SW480 (cell line): ENCODE results near the gene PALLD.
A peak's percentile ranks its signal among the peaks of the same experiment; 100 is the strongest.

Experiments
- DNase-seq: peaks from one replicate; pipeline ENCODE4 v3.0.0-alpha.2; 2016; ENCODE audit warnings: low spot score

Gene PALLD

GRCh38 chr4:168592676-168593075 lies 95.8 kb downstream of the PALLD start:
- DNase-seq: no peak

- DNase-seq: no peak
These were observed 96.5 kb downstream of the PALLD start for GRCh38 chr4:168593399-168593798.

DNA sequence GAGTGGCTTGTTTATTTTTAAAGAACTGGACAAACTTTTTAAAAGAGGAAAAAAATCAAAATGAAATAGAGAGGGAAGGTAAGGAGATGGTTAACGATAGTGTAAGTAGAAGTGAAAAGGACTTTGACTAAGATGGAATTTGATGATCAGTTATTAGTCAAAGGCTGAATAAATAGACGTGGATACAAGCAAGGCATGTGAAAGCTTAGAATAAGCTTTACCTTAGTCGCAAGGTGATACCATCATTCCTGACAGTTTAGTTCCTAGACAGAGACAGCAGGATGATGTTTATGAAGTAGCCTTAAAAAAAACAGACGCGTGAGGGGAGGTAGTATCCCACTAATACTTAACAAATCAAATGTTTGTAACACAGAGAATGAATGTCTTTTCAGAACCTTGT lies 97.3 kb downstream of the PALLD start:
- no peak for DNase-seq

DNA sequence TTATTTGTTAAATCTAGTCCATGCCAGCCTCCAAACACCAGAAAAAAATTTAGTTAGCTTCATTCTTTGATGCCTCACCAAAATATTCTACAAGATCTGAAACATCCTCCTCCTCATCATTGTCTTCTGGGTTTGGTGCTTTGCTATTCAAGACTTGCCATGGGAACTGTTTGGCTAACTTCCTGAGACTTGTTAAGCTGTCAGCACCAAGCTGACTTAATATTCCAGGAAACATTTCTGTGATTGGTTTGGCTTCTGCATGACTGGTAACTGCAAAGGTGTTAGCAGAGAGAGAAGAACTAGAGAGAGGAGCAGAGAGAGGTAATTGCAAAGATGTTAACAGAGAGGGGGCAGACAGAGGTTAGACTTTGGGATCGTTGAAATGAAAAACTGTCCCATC lies 101.3 kb downstream of the PALLD start:
- DNase-seq: no peak

- no peak for DNase-seq
These were observed 104.1 kb downstream of the PALLD start for GRCh38 chr4:168600796-168601583.

DNA sequence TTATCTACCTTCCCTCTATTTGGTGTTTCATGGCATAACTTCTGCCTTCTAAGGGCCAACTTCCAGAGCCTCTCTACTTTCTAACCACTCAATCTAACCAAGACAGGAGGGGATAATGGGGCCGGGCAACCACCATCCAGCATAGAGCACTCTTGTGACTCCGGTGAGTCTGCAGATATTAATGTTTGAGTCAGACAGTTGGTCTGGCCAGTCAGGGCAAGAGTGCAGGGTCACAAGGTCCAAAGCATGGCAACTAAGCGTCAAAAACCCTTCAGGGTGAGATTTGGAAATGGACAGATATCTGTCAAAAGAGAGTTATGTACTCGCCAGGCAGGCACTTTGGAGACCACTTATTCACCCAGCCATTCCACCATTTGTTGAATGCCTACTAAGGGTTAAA lies 105.0 kb downstream of the PALLD start:
- no peak for DNase-seq

DNA sequence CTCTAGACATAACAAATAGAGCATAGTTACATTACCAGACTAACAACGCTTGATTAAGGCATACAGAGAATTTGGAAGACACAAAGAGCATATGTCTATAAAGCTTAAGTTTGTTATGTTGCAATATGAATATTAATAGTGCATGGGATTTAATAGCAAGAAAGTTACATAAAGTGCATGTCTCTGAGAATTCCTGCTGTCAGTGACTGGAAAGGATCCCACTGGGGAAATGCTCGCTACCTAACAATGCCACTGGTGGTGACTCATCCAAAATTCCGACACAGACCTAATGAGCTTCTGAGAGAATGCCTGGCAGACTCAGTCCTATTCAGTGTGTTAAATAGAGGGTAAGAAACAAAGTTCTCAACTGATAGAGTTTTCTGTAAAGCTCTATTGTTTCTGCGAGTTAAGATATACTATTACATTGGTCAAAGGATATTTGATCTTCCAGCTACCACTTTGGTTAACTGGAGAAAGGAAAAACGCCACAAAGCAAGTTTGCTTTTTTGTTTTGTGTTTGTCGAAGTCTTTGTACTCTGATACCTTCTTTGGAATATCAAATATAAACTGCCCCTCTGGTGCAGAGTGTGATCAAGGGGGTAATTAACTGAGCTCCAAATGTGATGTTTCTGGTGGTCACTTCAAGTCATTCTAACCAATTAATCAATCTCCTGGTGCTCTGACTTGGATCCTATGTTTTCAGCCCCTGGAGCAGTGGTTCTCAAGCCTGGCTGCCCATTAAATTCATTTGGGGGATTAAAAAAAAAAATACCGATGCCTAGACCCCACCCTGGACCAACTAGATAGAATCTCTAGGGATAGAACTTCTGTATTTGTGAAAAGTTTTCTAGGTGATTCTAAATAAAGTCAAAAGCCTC lies 107.9 kb downstream of the PALLD start:
- peak; percentile 22 for DNase-seq

DNA sequence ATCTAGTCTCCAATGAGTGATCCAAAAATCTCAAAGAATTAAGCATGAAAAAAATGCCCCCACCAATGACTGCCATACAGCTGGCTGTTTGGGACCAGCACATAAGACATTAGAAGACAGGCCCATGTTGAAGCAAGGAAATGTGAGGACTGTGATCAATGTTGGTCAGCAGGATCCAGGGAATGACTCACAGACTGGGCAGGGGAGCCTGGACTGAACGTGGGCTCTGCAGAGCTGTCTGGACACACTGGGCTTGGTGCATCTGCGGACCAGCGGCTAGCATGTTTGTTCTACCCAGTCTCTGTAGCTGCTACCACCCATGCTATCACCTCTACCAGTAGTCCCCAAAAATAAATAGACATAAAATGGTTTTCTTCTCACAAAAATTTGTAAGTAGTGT lies 108.6 kb downstream of the PALLD start:
- no peak for DNase-seq

GRCh38 chr4:168607215-168607614 lies 110.4 kb downstream of the PALLD start:
- no peak for DNase-seq

- DNase-seq: no peak
These were observed 111.9 kb downstream of the PALLD start for GRCh38 chr4:168608771-168609170.

DNA sequence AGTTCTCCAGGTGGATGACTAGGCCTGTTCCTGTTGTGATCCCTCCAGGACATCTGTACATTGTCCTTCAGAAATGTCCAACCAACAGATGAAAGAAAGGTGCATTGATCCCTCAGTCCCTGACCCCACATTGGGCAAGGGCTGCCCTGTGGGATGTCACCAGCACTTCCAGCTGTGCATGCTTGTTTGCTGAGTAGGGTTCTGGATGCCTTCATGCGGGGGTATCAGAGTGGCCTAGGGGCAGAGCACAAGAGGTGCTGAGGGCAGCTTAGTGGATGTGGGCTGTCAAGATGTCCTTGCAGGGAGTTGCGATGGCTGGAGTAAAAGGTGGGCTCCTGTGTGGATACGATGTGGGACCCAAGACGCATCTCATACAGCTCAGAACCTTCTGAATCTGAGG lies 112.5 kb downstream of the PALLD start:
- no peak for DNase-seq

- DNase-seq: no peak
These were observed 114.2 kb downstream of the PALLD start for GRCh38 chr4:168610911-168611530.

GRCh38 chr4:168612450-168613135 lies 115.7 kb downstream of the PALLD start:
- no peak for DNase-seq

DNA sequence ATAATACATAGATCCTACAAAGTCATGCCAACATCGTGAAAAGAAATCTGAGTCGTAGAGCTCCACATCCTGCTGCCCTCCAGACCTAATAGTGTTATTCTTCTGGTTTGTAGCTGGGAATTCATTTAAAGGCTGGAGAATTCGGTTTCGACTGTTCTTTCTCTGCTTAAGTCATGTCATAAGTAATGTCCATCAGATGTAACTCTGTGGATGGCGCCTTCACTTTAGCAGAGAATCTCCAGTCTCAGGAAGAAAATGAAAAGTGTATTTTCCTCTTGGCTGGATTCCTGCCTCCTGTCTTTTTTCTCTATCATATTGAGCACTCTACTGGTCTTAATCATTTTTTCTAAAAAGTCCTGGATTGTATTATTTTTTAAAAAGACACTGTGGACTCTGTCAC lies 117.0 kb downstream of the PALLD start:
- DNase-seq: no peak

DNA sequence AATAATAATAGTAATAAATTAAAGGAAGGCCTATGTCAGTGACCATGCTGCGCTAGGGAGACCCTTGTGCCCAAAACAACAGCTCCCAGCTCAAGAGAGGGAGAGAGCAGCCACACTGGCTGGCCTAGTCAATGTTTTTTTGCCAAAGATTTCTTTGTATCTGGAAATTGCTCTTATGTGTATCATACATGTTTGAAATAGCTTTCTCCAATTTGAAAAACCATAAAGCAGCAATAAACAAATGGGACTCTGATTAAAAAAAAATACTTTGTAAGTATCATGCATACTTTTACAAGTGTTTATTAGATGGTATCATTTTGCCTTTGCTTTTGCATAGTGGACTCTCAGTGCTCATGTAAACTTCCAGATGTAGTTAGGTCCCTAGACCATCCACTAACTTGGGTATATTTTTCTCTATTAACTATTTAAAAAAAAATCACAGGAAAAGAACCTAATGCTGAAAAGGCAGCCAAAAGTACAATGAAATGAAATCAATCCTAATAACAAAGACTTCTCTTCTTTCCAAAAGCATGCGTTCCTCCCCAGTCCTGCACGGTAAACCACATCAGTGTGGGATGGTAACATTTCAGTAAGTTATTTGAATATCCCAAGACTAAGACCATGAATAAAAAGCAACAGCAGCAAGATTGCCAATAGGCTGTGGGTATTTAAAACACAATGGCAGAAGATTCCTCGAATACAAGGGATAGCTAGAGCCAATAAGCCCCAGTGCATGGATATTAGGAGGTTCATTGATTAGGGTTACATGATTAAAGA lies 117.6 kb downstream of the PALLD start:
- no peak for DNase-seq

GRCh38 chr4:168615294-168616065 lies 118.6 kb downstream of the PALLD start:
- DNase-seq: no peak

DNA sequence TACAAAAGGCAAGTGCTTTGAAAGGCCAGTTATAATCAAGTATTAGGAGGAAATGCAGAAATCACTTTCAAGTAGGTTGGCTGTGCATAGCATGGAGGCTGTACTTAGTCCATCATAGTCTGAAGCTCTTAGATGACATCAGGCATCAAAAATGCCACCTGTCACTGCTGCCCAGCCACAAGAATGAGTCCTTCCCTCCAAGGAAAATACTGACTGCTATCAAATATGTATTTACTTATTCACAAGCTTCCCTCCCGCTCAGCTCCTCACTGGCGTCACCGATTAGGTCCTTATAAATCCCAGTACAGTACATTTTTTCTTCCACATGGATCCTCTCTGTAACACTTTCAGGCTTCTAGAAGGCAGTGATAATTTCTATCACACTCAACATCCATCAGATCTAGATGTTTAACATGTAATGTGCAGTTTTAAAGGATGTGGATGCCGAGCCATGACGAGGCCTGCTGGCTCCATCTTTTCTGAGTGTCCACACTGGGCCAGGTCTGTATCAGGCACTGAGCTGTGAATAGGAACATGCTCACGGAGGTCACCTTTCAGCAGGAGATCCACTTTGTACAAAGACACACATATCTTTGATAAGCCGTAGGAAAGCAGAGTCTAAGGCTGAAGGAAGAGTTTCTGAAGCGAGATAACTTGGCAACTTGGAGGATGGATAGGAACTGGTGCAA lies 121.9 kb downstream of the PALLD start:
- DNase-seq: peak; percentile 19

DNA sequence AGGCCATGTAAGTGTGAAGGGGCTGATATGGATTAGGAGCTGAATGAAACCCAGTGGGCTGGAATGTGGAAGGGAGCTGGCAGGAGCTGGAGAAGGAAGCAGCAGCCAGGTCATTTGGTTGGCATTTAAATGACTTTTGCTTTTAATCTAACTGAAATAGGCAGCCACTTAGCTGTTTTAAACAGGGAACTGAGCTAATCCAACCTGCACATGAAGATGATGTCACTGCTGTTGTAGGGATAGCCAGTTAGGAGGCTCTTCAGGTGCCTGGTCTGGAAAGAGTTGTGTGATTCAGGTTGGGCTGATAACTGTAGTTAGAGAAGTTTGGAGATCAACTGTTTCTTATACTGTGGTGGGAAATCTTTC lies 122.4 kb downstream of the PALLD start:
- no peak for DNase-seq

DNA sequence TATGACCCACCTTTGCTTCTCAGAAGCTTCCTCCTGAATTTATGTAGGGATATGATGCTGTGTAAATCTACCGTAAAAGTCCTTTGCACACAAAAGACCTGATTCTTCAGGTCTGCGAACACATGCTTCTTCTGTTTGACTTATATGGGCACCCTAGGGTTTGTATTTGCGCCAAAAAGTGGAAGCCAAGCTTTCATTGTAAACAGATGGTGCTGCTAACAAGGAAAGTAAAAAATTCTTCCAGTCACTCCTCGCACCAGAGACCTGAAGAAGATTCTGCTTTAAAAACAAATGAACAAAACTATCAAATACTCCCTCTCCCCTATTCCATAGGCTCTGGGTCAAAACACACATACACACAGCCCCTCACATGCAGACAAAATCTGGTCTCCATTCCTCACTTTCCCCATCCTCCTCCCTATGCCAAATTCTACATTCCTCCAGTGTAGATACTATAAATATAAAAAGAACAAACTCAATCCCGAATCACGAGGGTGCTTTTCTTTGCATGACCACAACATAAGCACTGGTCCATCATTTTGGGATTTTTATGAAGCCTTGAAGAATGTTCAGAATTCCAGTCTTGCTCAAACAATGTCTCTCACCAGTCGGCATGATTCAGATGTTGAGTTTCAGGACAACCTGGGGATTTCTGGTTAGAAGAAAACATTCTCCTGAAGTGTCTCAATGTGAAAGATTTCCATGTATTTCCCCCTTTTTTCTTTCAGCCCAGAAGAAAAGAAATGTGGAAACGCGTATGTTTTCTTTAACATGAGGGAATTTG lies 125.1 kb downstream of the PALLD start:
- no peak for DNase-seq
